Epidermal melanocyte (primary cell): ENCODE results near the gene JMJD1C.
"Not testable (repeated sequence)": the region's sequence is repeated elsewhere in the genome, so short reads cannot be mapped to it uniquely, and the experiment has no call there.

Experiments
- DNase-seq: peaks from one replicate; pipeline ENCODE4 v3.0.0; 2011; ENCODE audit warnings: low spot score; ENCODE audit not compliant: insufficient read length

The JMJD1C gene, protein sequence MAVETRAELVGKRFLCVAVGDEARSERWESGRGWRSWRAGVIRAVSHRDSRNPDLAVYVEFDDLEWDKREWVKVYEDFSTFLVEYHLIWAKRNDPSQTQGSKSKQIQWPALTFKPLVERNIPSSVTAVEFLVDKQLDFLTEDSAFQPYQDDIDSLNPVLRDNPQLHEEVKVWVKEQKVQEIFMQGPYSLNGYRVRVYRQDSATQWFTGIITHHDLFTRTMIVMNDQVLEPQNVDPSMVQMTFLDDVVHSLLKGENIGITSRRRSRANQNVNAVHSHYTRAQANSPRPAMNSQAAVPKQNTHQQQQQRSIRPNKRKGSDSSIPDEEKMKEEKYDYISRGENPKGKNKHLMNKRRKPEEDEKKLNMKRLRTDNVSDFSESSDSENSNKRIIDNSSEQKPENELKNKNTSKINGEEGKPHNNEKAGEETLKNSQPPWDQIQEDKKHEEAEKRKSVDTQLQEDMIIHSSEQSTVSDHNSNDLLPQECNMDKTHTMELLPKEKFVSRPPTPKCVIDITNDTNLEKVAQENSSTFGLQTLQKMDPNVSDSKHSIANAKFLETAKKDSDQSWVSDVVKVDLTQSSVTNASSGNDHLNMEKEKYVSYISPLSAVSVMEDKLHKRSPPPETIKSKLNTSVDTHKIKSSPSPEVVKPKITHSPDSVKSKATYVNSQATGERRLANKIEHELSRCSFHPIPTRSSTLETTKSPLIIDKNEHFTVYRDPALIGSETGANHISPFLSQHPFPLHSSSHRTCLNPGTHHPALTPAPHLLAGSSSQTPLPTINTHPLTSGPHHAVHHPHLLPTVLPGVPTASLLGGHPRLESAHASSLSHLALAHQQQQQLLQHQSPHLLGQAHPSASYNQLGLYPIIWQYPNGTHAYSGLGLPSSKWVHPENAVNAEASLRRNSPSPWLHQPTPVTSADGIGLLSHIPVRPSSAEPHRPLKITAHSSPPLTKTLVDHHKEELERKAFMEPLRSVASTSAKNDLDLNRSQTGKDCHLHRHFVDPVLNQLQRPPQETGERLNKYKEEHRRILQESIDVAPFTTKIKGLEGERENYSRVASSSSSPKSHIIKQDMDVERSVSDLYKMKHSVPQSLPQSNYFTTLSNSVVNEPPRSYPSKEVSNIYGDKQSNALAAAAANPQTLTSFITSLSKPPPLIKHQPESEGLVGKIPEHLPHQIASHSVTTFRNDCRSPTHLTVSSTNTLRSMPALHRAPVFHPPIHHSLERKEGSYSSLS (N-terminal part only)

DNA sequence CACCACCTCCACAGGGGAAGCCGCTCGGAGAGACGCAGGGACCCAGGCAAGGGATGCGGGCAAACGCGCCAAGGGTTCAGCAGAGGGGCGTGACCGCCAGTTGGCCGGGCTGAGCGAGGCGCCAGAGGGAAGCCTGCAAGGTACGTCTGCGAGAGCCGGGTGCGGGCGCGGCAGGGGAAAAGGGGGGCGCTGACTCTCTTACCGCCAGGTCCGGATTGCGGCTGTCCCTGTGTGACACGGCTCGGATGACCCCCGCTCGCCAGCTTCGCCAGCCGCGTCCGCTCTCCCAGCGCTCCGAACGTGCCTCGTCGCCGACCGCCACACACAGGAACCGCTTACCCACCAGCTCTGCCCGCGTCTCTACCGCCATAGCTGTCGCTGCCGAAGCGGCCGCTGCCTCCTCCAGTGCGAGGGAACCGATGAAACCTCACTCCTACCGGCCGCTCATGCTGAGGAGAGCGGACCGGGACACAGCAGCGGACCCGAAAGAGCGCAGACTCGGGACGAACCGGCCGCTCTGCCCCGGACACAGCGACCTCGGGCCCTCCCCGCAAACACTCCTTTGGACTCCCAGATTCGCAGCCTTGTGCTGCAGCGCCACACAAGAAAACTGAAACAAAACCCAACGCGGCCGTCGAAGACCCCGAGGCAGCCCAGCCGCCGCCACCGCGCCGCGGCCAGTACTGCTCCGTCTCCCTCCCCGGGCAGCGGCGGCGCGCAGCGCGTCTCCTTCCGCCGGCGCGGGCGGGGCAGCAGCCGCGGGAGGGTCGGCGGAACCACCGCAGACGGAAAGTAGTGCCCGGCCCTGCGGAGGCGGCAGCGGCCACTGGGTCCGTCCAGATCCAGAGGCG lies at the start of gene JMJD1C:
Gene JMJD1C, minus strand, starts transcription at position 685 of the 851 bp plus-strand sequence. Its CDS starts 315 bp downstream, at position 370.
- peak; percentile 55 for DNase-seq

DNA sequence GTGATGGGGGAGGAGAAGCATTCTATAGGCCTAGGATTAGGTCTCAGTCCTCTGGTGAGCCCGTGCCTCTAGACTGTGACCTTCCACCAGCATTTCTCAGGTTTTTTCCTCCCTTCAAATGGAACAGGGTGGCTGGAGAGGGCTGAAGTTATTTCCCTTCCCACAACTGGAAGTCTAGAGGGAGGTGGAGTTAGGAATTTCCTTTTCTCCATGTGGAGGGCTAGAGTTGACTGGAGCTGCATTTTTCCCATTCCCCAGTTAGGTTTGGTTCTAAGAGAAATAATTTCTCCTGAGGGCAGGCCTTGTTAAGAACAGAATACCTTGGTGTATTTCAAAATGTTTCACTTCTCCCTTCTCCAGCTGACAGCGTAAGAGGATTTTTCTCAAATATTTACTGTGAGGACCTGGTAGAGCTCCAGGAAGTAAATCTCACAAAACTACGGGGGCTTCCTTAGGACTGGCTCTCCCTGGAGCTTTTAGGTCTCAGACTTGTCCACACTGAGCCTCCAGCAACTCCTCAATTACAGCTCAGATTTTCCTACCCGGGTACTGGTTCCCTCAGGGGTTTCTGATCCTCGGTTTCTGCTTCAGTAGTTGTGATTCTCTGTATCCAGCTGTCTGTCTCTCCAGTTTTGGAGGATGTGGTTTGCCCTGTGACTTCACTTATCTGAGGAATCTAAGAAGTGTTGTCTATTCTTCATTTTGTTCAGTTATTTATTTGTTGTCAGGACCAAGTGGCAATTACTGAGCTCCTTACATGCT lies 49.4 kb upstream of the JMJD1C start:
- DNase-seq, result peak; percentile 76

DNA sequence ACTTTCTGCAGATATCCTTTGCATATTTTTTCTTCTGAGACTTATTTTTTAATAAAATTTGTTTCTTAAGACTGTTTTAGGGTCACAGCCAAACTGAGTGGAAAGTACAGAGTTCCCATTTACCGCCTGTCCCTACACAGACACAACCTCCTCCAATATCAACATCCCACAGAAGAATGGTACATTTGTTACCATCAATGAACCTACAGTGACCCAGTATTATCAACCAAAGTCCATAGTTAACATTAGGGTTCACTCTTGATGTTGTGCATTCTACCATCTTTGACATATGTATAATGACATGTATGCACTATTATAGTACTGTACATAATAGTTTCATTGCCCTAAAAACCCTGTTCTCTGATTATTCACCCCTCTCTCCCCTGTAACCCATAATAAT lies 40.8 kb upstream of the JMJD1C start:
- DNase-seq, result no peak

DNA sequence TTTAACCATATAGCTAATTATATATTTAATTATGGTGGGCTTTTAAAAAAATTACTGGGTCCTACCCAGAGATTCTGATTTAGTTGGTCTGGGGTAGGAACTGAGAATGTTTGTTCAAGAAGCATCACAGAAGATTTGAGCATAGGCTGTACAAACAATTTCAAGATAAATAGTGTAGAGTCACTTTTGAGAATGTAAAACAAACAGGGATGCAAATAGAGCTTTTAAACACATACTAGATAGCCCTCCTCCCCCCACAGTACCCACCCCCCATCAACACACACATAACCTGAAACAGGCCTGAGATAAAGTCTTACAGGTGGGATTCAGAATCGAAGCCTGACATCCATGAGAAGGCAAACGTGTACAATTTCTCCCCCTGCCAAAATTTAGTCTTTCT lies 39.8 kb upstream of the JMJD1C start:
- no peak for DNase-seq

DNA sequence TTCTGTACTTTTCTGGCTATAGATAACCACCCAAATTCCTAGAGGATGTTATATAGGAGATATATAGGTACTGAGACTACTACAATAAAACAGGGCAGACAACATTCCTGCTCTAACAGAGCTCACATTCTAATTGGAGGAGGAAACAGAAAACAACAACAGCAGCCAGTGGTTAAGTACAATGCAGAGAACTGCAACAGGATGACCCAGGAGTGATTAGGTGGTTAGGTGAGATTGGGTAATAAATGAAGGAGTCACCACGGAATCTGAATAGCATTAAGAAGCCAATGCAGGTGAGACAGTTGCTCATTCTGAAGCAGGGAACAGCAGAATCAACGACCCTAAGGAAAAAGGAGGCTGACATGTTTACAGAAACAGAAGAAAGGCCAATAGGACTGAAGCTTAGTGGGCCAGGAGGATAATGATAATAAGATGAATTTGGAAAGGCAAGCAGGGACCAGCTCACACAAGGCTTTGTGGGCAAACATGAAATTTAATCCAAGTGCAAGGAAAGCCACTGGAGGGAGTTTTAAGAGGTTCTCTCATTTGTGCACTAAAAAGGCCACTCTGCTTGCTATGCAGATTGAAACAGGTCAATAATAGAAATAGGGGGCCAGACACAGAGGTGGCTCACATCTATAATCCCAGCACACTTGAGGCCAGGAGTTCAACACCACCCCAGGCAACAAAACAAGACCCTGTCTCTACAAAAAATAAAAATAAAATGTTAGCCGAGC lies 38.5 kb upstream of the JMJD1C start:
- DNase-seq, result no peak

DNA sequence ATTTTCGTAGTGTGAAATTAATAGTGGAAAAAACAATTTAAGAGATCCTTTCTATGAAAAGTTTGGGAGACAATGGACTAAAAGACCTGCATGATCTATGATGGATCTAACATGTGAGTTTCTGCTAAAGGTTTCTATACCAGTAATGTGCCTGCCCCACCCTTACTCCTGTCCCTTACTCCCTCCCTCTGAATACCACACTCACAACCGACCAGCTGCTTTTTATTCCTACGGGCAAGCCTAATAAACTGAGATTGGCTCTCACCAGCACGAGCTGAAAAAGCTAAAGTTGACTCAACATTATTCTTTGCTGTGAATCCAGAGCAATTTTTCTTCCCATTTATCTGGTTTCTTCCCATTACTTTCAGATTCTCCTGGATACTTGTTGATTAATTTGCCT lies 37.6 kb upstream of the JMJD1C start:
- DNase-seq, result no peak

DNA sequence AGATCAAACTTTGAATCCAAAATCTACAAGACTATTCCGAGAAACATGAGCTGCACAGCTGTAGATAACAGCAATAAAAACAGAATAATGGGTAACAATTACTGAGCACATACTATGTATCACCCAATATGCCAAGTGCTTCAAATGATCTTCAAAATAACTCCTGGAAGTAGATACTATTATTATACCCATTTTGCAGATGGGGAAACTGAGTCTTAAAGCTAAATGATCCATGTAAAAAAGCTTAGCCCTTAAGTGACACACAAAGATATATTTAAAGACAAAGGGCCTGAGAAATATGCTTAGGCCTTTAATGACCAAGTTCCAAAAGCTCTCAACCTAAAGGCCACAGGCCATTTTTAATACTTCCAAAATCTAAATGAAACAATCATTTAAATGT lies 37.1 kb upstream of the JMJD1C start:
- DNase-seq, result no peak

DNA sequence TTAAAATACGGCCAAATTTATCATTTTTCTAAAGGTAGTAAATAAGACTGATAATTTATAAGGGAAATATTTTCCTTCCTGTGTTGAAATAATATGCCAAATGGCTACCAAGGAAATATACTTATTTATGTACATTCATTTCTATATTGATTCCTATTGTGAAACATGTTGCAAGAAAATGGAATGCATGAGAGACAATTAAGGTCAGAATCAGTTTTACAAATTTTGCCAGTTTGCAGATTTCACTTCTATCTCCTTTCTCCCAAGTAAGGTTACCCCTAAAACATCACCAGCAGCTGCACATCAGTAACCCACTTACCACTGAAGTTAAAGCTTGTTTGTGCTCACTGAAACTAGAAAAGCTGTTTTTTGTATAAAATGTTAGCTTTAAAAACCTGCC lies 36.2 kb upstream of the JMJD1C start:
- DNase-seq, result no peak

DNA sequence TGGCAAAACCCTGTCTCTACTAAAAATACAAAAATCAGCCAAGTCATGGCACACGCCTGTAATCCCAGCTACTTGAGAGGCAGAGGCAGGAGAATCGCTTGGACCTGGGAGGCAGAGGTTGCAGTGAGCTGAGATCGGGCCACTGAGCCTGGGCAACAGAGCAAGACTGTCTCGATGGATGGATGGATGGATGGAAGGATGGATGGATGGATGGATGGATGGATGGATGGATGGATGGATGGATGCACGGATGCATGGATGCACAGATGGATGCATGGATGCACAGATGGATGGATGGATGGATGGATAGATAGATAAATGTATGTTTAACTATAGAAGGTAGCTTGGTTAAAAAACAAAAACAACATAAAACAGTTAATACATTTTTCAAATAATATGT lies 34.8 kb upstream of the JMJD1C start:
- DNase-seq, result not testable (repeated sequence)

DNA sequence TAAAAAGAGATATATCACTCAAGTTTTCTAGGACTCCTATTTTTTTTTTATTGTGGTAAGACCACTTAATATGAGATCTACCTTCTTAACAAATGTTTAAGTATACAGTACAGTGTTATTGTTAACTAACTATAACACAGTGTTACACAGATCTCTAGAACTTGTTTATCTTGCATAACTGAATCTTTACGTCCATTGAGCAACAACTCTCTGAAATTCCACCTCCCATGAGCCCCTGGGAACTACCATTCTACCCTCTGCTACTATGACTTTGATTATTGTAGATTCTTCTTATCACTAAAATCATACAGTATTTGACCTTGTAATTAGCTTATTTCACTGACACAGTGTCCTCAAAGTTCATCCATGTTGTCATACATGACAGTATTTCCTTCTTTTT lies 32.9 kb upstream of the JMJD1C start:
- no peak for DNase-seq

DNA sequence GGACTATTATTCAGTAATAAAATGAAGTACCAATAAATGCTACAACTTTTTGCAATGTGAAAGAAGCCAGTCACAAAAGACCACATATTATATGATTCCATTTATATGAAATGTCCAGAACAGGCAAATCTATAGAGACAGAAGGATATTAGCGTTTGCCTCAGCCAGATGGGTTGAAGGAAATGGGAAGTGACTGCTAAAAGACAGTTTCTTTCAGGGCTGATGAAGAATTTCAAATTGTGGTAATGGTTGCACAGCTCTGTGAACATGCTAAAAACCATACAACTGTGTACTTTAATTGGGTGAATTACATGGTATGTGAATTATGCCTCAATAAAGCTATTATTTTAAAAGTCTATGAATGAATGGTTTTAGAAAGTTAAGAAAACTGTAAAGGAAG lies 31.5 kb upstream of the JMJD1C start:
- no peak for DNase-seq

DNA sequence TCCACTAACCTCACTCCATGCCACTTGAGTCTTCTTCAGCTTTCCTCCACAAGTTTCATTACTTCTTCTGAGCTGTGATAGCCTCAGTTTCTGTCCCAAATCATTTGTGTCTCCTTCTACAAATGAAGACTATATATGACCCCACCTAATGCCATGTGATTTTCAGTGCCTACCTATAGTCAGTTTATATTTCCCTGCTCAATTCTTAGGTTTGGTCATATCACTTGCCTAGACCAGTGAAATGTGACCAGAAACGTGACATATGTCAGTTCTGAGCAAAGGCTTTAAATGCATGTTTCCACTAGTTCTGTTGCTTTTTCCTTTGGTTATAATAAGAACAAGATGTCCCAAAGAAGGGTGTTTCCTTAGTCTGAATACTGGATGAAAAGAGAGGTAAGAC lies 30.8 kb upstream of the JMJD1C start:
- no peak for DNase-seq

DNA sequence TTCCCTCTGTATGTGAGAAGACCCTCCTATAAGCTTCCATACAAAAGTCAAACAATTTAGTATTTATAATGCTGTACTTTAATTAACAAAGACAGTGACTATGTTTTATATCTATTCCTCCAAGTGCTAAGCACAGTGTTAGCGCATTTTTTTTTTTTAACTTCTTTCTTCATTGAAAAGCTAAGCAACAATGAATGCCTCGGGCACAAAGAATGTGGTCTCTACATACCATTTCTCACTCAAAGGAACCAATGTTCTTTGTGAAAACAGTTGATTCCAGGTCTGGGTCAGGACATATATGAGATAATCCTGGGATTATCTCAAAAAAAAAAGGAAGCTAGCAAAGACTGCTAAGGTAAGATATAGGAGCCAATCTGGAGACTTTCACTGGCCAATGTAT lies 29.2 kb upstream of the JMJD1C start:
- peak; percentile 37 for DNase-seq

DNA sequence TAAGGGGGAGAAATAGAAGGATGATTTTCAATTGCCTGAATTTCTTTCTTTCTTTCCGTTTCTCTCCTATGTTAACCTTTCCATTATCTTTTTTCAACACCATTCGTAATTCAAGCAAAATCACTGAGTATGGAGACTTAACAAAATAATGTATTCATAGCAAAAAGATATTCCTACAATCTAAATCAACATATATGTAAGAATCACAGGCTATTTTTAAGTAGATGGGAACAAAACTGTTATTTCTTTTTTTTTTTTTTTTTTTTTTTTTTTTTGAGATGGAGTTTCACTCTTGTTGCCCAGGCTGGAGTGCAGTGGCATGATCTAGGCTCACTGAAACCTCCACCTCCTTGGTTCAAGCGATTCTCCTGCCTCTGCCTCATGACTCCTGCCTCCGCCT lies 27.2 kb upstream of the JMJD1C start:
- no peak for DNase-seq

DNA sequence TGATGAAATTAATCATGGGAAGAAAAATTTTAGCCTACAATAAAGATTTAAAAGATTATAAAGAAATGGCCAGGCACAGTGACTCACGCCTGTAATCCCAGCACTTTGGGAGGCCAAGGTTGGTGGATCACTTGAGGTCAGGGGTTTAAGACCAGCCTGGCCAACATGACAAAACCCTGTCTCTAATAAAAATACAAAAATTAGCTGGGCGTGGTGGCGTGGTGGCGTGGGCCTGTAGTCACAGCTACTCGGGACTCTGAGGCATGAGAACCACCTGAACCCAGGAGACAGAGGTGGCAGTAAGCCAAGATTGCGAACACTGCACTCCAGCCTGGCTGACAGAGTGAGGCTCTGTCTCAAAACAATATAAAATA lies 26.5 kb upstream of the JMJD1C start:
- not testable (repeated sequence) for DNase-seq

DNA sequence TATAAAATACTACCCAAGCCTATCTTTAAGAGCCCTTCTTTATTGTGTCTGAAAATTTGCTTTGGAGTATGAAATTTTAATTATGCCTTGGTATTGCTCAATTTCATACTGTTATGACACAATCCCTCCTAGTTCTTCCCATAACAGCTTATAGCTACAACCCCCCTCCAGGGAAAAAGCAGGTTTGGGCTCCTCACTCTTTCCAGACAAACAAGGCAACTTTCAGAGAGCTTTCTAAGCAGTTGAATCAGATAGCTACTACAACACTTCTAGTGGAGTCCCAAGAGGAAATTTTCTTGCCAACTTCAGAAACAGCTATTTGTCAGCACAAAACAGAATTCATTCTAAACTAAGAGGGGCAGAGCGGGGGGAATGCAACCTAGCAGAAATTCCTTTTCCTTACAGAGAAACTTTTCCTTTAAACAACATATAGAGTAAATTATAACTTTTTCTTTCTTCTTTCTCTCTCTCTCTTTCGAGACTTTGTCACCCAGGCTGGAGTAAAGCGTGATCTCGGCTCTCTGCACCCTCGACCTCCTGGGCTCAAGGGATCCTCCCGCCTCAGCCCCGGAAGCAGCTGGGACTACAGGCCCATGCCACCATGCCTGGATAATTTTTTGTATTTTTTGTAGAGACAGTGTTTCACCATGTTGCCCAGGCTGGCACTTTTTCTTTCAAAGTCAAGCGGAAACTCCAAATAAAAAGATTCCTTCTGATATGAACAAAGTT lies 26.0 kb upstream of the JMJD1C start:
- no peak for DNase-seq

DNA sequence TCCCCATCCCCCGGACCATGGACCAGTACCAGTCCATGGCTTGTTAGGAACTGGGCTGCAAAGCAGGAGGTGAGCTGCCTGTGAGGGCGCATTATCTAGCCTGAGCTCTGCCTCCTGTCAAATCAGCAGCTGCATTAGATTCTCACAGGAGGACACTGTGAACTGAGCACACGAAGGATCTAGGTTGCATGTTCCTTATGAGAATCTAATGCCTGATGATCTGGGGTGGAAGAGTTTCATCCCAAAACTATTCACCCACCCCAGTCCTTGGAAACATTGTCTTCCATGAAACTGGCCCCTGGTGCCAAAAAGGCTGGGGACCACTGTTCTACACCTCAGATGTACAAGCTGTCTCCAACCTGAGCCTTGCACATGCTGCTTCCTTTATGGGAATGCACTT lies 24.1 kb upstream of the JMJD1C start:
- no peak for DNase-seq

DNA sequence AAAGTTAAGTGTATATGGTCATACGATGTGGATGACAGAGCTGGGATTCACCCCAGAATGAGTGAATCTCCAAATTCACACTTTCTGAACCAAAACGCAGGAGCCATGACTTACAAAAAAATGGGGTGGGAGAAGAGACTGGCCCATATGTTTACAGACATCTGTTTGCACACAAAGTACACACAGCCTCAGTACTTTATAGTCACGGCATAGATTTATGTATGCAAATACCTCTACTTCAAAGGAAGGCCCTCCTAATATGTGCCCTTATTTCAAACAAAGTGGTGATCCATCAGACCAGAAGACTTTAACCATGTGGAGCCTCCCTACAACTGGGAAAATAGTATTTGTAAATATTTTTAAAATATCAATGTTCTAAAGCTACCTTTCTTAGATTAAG lies 22.2 kb upstream of the JMJD1C start:
- no peak for DNase-seq

DNA sequence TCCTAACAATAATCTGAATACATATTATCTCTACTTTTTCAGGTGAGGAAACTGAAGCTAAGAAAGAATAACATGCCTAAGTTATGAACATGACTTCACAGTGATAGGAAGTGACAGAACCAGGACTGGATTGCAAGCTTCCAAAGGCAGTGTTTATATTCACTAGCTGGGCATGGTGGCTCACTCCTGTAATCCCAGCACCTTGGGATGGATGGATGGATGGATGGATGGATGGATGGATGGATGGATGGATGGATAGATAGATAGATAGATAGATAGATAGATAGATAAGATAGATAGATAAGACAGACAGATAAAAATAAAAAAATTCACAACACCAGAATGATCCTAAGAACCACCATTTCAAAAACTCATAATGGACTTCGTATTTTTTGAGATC lies 18.2 kb upstream of the JMJD1C start:
- no peak for DNase-seq
